Ascending aorta (tissue), 2 donors: ENCODE results near the gene PCDH7. TPM values are rescaled to one million over a fixed set of nuclear protein-coding genes. Genes with fewer than 3 reads are reported as not detected.

ENCODE experiments used
- DNase-seq, 2 donors: peaks; one replicate each; pipeline ENCODE4 v3.0.0-alpha.2; 2019; ENCODE audit warnings: low spot score in 2 of 2
- H3K27ac ChIP-seq, 2 donors: fragments of 200-600 bp; sonication (generic); one replicate each; pipeline ENCODE4 v1.5.1; 2016 to 2017; ENCODE audit warnings: mild to moderate bottlenecking in 1 of 2
- H3K27me3 ChIP-seq: fragments of 200-600 bp; sonication (generic); one replicate; pipeline ENCODE4 v1.5.1; 2017
- H3K36me3 ChIP-seq, 2 donors: fragments of 200-600 bp; sonication (generic); one replicate each; pipeline ENCODE4 v1.5.1; 2016
- H3K4me1 ChIP-seq, 2 donors: fragments of 200-600 bp; sonication (generic); one replicate each; pipeline ENCODE4 v1.5.1; 2016 to 2017; ENCODE audit warnings: mild to moderate bottlenecking in 1 of 2
- H3K4me3 ChIP-seq, 2 donors: fragments of 200-600 bp; sonication (generic); one replicate each; pipeline ENCODE4 v1.5.1; 2016 to 2017; ENCODE audit warnings: mild to moderate bottlenecking in 1 of 2
- H3K9me3 ChIP-seq, 2 donors: fragments of 200-600 bp; sonication (generic); one replicate each; pipeline ENCODE4 v1.5.1; 2016
- CTCF ChIP-seq, 3 experiments: fragments of 200-600 bp in 2 of 3; fragments of 450-650 bp in 1 of 3; sonication (generic) in 2 of 3; IDR thresholded peaks; one replicate each; pipeline ENCODE4 v1.5.1; 2016 to 2019; ENCODE audit warnings: antibody characterized with exemption in 3 of 3, mild to moderate bottlenecking in 1 of 3, moderate library complexity in 1 of 3
- intact Hi-C: fragments of 100-400 bp; cut with DNase I; formaldehyde crosslinking; loops from one replicate; pipeline ENCODE4 v1.15.1; 2023
- total RNA-seq: library from RNA; depleted of rRNA; stranded (reverse); fragments of >200 nt; gene quantifications from one replicate; pipeline ENCODE4 v1.1.0, GENCODE V29; 2016

PCDH7 gene
- total RNA-seq = 127 TPM

DNA sequence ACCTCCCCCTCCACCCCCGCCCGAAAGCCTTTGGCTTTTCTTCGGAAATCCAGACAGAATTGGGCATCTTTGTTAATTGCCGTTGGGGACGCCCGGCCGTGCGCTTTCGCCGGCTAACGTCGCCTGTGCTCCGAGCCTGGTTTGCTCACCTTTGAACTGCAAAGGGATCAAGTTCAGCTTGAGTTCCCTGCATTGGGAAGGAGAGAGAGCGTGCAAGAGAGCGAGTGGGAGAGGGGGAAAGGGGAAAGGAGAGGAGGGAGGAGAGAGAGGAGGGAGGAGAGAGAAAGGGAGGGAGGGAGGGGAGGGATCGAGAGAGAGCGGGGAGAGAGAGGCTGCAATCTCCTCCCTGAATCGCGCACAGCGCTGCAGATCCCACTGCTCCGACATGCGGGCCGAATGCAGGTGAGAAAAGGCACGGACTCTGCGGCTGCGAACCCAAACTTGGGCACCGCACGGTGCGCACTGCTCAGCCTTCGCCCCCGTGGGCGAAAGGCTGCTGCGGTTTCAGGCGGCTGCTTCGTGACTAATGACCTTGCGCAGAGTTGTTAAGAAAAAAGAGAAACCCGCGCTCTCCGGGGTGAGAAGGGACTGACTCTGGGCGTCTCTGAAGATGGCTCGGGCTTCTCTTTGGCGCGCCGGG is at the start of gene PCDH7:
TSS of gene PCDH7 (plus strand) at position 349 of the 640 bp plus-strand sequence. CDS start 1,054 bp downstream, outside the sequence.
- Histone ChIP-seq H3K36me3 (peaks cover 0 to 6% of the 10 kb centered on the region in 2 donors), H3K4me3 (peak within 1 kb of the TSS; percentile 57 to 85), H3K27me3 (no peaks in the 10 kb centered on the region), H3K9me3 (no peaks in the 10 kb centered on the region), H3K27ac (peak within 1 kb of the TSS; percentile 76 to 85), H3K4me1 (no peaks in the 10 kb centered on the region)
- no peak for TF ChIP-seq CTCF (IDR thresholded peaks at IDR 0.05)
- intact Hi-C loops = loop anchor here (5.0 kb wide), 5 partner anchors 37 to 227 kb away; no protein-coding TSS in a partner anchor
- peak in 1 of 2 donors; percentile 73 for DNase-seq

GRCh38 chr4:30671926-30672448 is 48.2 kb upstream of the PCDH7 start:
- intact Hi-C loops = no loop called here
- Histone ChIP-seq H3K27ac (no peak overlapping the region), H3K9me3 (no peaks in the 10 kb centered on the region), H3K27me3 (no peaks in the 10 kb centered on the region), H3K4me1 (no peaks in the 10 kb centered on the region), H3K4me3 (no peak overlapping the region), H3K36me3 (no peaks in the 10 kb centered on the region)
- TF ChIP-seq CTCF (IDR thresholded peaks at IDR 0.05) = no peak
- DNase-seq = no peak

- Histone ChIP-seq H3K4me1 (no peaks in the 10 kb centered on the region), H3K27ac (no peak overlapping the region), H3K4me3 (no peak overlapping the region), H3K27me3 (no peaks in the 10 kb centered on the region), H3K9me3 (no peaks in the 10 kb centered on the region), H3K36me3 (no peaks in the 10 kb centered on the region)
- no peak for TF ChIP-seq CTCF (IDR thresholded peaks at IDR 0.05)
- DNase-seq = no peak
- intact Hi-C loops = no loop called here
Measured at GRCh38 chr4:30696191-30696590, 24.0 kb upstream of the PCDH7 start.

- no peak overlapping the region for H3K27ac ChIP-seq
- DNase-seq = peak in 1 of 2 donors; percentile 74
- H3K9me3 ChIP-seq = peaks cover 3 to 7% of the 10 kb centered on the region in 2 donors
- intact Hi-C loops = loop anchor here (5.0 kb wide), 1 partner anchor 658 kb away; no protein-coding TSS in a partner anchor
- H3K4me3 ChIP-seq = no peak overlapping the region
- no peaks in the 10 kb centered on the region for H3K27me3 ChIP-seq
- peaks cover 0 to 3% of the 10 kb centered on the region in 2 donors for H3K4me1 ChIP-seq
- peak in 2 of 3 experiments; percentile 70 to 72 for TF ChIP-seq CTCF (IDR thresholded peaks at IDR 0.05)
- no peaks in the 10 kb centered on the region for H3K36me3 ChIP-seq
Measured at GRCh38 chr4:30714408-30715031, 5.6 kb upstream of the PCDH7 start.

DNA sequence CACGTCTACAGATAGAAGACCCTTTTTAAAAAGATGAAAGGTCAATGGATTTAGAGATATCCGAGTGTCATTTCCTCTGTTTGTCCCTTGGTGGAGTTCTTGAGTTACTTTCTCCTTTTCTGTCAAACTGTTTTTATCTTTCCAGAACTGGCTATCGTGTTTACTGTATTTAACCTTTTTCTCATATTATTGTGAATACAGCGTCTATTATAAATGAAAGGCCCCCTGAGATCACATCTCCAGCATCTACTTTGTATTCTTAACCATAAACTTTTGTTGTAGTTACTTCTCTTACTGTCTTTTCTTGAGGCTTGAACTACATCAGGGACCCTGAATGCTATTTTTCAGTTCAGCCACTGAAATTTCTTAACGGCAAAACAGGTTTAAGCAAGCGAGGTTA is 4.0 kb upstream of the PCDH7 start:
- no peaks in the 10 kb centered on the region for H3K27me3 ChIP-seq
- H3K4me3 ChIP-seq = peak overlapping the region; percentile 57 to 85
- peak in 2 of 3 experiments; percentile 65 to 71 for TF ChIP-seq CTCF (IDR thresholded peaks at IDR 0.05)
- H3K9me3 ChIP-seq = no peaks in the 10 kb centered on the region
- peaks cover 0 to 3% of the 10 kb centered on the region in 2 donors for H3K4me1 ChIP-seq
- no peaks in the 10 kb centered on the region for H3K36me3 ChIP-seq
- intact Hi-C loops = no loop called here
- no peak for DNase-seq
- H3K27ac ChIP-seq = no peak overlapping the region
